Measurements from ENCODE around the gene KDM6A.

KDM6A gene

DNA sequence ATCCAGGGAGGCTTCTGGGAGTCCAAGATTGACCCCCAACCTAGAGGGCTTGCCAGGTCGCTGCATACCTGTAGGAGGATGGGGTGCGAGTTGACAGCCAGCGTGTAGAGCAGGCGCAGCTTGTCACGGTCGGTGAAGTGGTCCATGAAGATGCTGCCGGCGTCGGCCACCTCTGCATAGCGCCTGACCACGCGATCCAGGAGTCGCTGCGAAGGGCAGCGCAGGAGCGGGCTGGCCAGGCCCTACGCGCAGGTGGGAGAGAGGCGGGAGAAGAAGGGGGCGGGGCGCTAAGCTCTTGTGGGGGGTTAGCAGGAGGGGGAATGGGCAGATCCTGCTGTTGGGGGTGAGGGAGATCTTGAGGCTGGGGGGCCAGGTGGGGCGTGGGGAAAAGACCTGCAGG, 284.7 kb downstream of the KDM6A start:
- Histone ChIP-seq H3K27me3 (ENCODE audit: low read depth, low read length) (no peaks in the 10 kb centered on the region), H3K9me3 (ENCODE audit: control insufficient read depth in 1 of 2, low read length in 2 of 2) (no peaks in the 10 kb centered on the region), H3K36me3 (ENCODE audit: control insufficient read depth in 1 of 2, insufficient read depth in 2 of 2, low read length in 2 of 2) (no peaks in the 10 kb centered on the region), H3K4me1 (ENCODE audit: control insufficient read depth in 1 of 2, insufficient read depth in 2 of 2, low read length in 2 of 2) (no peaks in the 10 kb centered on the region), H3K27ac (ENCODE audit: low read length) (no peak overlapping the region), H3K4me3 (ENCODE audit: low read depth in 1 of 2, low read length in 2 of 2) (no peak overlapping the region)

Measured in muscle layer of duodenum (tissue), 2 donors.